NCI-H187 treated with DMSO at 0.1 percent for 48 hours (cell line): ENCODE results near the gene FAM177B.

ENCODE experiments used
- DNase-seq: peaks from one replicate; lab custom pipeline; 2025; lab: John Stamatoyannopoulos, UW

FAM177B gene

GRCh38 chr1:222787729-222788128 lies 50.7 kb downstream of the FAM177B start:
- DNase-seq = no peak

- no peak for DNase-seq
Measured at GRCh38 chr1:222788402-222789156, 51.6 kb downstream of the FAM177B start.

- DNase-seq = no peak
Measured at GRCh38 chr1:222790115-222790514, 53.1 kb downstream of the FAM177B start.

- no peak for DNase-seq
Measured at GRCh38 chr1:222790520-222790919, 53.5 kb downstream of the FAM177B start.

GRCh38 chr1:222791006-222791710 lies 54.2 kb downstream of the FAM177B start:
- DNase-seq = no peak

- no peak for DNase-seq
Measured at GRCh38 chr1:222792744-222793143, 55.7 kb downstream of the FAM177B start.

- no peak for DNase-seq
Measured at GRCh38 chr1:222794656-222795474, 57.9 kb downstream of the FAM177B start.

- DNase-seq = no peak
Measured at GRCh38 chr1:222798116-222798515, 61.1 kb downstream of the FAM177B start.

GRCh38 chr1:222798975-222799374 lies 62.0 kb downstream of the FAM177B start:
- DNase-seq = no peak
